NCI-H146 treated with DMSO at 0.1 percent for 48 hours (cell line): ENCODE measurements around the gene ATXN10.
A peak's percentile ranks its signal among the peaks of the same experiment; 100 is the strongest.
"Not testable (repeated sequence)": the region's sequence is repeated elsewhere in the genome, so short reads cannot be mapped to it uniquely, and the experiment has no call there.

Experiments used
- DNase-seq: peaks from one replicate; lab custom pipeline; 2025; ENCODE audit not compliant: unreplicated experiment; lab: John Stamatoyannopoulos, UW

The ATXN10 gene

GRCh38 chr22:45671783-45672563 lies at the start of gene ATXN10:
TSS of gene ATXN10 (plus strand) at chr22:45671834. CDS start at chr22:45672064, 230 bp downstream.
- peak; percentile 52 for DNase-seq

- DNase-seq: no peak
Observed at GRCh38 chr22:45621836-45622600, 49.6 kb upstream of the ATXN10 start.

- DNase-seq: not testable (repeated sequence)
Observed at GRCh38 chr22:45623464-45624145, 48.0 kb upstream of the ATXN10 start.

- DNase-seq: no peak
Observed at GRCh38 chr22:45626198-45626651, 45.4 kb upstream of the ATXN10 start.

DNA sequence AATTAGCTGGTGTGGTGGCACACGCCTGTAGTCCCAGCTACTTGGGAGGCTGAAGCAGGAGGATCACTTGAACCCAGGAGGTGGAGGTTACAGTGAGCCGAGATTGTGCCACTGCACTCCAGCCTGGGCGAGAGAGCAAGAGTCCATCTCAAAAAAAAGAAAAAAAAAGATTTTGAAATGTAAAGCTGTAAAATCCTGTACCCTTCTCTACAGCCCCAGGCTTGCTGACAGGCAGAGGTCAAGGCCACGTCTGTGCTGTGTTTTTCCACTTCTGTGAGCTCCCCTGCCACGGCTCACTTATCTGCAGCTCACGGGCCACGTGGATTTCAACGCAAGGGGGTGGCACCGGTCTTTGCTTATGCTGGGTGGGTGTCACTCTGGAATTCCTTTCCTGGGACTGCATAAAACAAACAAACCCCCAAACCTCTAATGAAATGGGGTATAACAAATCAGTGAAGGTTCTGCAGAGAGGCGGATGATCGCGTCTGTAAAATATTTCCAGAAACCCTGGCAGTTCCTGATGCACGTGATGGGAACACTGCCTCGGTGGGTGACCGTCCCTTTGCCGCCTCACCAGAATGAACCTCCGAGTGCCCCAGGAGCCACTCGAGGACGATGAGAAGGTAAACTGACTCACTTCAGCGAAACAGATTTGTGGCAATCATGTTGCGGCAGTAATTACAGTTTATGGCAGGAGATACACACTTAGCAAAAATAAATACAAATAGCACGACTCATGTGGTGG lies 44.0 kb upstream of the ATXN10 start:
- DNase-seq: no peak

DNA sequence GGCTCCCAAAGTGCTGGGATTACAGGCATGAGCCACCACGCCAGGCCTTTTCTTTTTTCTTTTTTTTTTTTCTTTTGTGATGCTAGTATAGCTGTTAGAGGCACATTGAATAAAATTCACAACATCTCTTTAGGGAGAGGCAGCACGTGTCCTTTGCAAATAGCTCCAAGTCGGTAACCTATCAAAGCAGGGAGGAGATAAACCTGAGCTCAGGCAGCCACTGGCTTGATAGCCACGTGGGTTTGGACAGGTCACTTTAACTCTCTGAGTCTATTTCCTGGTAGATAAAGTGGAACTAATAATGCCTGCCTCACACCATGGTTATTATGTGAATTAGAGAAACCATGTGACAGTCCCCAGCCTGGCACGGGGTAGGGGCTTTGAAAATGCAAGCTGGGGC lies 43.1 kb upstream of the ATXN10 start:
- no peak for DNase-seq

DNA sequence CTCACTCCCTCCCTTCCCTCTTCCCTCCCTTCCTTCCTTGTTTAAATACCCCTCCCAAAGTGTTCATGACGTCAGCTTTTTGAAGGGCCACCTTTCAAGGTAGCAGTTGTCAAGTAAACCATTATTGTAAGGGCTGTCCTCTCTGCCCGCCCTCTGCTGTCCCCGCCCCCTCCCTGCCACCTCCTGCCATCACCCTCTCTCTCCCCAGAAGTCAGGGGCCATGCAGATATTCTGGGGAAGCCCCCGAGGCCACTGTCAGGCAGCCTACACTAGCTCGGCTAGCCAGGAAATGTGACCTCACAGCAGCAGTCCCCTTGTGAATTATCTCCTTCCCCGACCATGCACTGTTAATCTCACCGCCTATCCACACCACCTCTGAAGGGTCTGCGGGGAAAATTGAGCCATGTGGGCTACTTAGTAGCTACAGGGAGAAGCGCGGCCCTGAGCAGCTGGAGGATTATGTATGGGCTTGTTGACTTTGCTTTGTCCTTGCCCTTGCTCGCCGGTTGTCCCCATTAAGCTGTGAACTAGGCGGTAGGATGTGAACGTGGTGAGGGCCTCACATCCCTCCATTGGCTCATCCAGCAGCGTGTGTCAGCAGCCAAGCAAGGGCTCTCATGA lies 42.1 kb upstream of the ATXN10 start:
- peak; percentile 38 for DNase-seq

DNA sequence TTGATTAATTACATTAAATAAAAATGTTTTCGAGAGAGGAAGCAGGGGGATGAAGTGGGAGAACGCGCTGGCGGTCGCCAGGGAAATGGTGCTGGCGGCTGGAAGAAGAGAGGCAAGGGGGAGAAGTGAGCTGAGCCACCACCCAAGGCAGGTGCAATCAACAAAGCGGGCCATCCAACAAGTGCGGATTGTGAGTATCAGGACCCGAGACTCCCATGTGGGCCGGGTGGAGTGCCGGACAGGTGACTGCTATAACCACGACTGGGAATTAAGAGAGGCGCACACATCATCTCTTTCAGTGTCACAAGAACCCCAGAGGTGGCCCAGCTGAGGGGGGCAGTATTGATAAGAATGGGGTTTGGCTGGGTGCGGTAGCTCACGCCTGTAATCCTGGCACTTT lies 41.2 kb upstream of the ATXN10 start:
- DNase-seq: no peak

DNA sequence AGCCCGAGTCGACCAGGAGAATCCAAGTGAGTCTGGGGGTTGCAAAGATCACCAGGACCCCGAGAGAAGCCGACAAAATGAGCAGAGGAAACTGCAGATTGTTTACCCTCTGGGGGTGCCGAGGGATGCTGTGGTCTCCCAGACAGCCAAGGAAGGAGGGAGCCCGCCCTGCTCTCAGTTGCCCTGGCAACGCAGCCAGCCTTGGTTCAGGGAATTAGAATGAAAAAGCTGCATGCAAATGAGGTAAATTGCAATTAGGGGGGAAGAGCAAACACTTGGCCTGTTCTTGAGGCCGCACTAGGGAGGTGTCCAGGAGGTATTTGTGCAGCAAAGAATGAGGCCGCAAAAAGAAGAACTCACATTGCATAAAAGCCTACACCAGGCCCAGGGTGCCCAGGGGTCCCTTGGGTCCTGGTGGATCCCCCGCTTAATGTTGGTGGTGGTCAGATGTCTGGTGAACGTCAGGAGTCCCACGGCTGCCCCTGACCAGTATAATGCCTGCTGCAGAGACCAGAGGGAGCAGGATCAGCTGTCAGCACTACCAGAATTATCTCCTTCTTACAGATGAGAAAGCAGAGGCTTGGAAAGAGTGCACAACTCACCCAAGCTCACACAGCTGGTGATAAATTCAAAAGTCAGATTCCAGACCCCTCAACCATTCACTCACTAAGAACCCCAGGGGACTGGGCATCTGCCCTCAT lies 40.3 kb upstream of the ATXN10 start:
- no peak for DNase-seq

- no peak for DNase-seq
Observed at GRCh38 chr22:45631841-45632238, 39.8 kb upstream of the ATXN10 start.

DNA sequence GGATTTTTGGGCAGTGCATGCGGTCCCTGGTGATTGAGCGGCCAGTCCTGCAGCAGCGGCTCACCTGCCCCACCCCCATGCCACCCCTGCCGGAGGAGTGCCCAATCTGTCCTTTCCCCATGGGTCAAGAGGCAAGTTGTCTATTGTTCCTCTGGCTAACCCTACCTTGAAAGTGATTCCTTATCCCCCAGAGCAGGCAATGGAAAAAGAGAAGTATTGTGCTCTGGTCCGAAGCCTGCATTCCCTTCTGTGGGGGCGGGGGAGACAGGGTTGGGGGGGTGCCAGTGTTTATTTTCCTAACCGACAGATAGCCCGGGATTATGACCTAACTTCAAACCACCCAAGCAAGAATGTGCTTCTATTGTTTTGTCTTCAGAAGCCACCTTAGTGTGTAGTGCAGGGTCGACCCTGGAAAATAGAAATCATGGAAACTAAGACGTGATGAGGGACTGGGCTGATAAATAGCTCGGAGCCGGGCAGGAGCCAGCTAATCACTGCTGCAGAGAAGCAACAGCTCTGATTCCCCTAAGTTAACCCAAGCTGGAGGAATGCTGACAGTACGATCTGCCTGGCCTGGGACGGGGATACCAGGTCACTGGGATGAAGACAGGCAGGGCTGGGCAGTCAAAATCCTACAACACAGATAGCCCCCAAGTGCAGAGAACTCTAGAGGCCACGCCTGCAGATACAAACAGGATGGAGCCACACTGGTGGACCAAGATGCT lies 38.7 kb upstream of the ATXN10 start:
- no peak for DNase-seq

- no peak for DNase-seq
Observed at GRCh38 chr22:45636683-45637082, 35.0 kb upstream of the ATXN10 start.

DNA sequence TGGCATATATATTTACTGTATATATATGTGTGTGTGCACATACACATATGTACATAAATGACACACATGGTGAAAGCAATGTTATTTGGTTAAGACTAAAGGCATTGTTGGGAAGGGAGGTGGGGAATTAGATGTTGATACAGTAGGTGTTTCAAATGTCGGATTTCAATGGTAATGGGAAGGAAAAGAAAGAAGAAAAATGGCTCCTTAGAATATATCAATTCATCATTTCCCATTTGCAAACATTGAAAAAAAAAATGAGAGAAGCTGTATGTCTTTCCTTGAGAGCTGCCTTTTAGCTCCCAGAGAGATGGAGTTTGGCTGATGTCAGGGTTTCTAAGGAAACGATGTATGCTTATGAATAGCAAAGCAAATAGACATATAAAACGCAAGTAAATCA lies 33.4 kb upstream of the ATXN10 start:
- no peak for DNase-seq

DNA sequence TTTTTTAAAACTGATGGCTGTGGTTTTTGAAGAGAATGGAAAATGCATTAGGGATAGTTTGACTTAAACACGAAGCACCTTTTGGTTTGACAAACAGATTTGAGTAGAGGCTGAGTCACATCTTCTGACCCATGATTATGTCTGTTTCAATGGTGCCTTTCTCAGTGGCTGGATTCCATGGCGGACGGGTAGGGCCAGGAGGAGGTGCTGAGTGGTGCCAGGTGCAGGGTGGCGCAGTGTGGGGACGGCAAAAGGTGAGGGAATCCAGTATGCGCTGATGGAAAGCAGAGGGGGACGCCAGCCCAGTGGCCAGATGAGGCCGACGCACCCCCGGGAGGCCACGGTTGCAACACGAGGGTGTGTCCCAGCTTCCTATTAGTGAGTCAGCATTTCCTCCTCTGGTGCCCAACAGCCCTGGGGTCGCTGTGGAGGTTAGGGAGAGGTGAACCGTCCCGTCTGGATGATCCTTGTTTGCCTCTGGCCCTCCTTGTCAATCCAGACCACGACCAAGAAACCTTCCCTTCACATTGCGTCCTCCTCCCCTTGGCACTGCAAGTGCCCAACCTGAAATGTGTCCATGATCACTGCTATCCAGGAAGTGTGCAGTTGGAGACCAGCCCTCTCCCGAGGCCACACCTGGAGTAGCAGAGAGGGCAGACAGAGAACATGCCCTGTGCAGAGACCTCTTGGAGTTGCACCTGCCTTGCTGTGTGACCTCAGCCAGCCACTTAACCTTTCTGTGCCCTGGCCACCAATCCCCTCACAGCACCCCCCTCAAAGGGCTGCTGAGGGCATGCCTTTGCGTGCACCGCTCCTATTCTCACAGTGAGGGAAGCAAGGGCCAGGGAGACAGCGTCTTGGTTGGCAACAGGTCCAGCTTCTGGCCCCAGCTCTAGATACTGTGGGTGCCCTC lies 32.5 kb upstream of the ATXN10 start:
- DNase-seq: no peak

- no peak for DNase-seq
Observed at GRCh38 chr22:45639747-45640102, 31.9 kb upstream of the ATXN10 start.

DNA sequence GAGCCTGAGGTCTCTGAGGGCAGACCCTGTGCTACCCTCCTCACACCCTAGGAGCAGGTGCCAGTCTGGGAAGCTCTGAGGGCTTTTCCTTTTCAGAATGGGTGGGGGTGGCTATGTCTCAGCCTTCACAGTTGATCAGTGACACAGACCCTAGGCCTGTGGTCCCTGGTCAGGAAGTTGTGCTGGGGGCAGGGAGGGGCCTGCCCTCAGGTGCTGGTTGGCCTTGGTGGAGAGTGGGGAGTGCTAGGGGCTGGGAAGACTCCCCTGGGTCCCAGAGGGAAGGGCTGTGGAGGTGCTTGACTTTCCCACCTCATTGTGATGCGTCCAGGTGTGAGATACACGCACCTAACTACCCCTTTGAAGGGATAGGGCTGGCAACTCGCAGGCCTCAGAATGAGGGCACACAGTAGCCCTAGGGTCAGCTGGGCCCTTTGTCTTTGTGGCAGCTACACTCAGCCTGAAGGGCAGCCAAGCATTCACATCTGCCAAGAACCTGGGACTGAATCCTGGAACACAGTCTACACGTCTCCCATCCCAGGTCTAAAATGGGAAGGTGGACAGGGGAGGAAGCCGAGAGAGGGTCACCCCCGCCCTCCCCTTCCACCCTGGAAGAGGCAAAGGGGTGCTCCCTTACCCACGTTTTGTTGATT lies 31.2 kb upstream of the ATXN10 start:
- DNase-seq: no peak

GRCh38 chr22:45640941-45641621 lies 30.6 kb upstream of the ATXN10 start:
- no peak for DNase-seq
